GM19328 (cell line): ENCODE data around the gene DHRS12.

ENCODE experiments used
- ATAC-seq: cut with Tn5 transposase; IDR thresholded peaks from one replicate; pipeline ENCODE4 v1.9.1; 2021; ENCODE audit warnings: mild to moderate bottlenecking, moderate library complexity; ENCODE audit not compliant: unreplicated experiment

The DHRS12 gene

DNA sequence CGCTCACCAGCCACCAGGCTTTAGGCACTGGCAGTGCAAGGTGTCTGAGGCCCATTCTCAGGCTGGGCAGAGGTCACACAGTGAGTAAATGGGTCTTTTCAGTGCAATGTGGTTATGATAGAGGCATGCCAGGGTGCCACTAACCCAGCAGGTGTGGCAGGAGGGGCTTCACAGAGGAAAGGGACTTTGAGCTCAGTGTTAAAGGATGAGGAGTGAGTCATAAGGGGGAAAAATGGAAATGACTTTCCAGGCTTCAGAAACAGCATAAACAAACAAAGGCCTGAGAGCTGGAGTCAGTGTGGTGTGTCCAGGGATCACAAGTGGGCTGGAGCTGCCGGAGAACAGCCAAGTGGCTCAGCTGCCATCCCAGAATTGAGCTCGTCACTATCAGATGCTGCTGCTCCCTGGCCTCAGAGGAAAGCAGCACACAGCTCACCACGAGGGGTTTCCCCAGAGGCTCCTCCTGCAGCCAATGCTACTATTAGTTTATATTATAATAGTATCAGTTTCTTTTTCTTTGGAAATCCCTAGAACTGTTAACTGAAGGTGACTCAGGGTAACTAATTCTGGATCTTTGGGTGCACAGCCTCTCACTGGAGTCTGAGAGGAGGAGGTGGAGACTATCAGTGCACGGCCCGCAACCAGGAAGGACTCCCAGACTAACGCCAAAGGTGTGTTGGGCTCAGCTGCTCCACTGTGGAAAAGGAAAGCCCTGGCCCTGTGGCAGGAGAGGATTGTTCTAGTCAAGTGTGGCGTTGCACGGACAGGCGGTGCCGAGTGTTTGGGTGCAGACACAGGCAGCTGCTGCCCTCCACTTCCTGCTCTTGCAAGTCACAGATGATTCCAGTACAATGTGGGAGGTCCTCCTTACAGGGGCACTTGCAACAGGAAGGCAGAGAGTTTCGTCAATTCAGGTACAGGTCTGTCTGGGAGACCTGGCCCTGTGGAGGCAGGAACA, 39.5 kb downstream of the DHRS12 start:
- ATAC-seq: peak; percentile 69

DNA sequence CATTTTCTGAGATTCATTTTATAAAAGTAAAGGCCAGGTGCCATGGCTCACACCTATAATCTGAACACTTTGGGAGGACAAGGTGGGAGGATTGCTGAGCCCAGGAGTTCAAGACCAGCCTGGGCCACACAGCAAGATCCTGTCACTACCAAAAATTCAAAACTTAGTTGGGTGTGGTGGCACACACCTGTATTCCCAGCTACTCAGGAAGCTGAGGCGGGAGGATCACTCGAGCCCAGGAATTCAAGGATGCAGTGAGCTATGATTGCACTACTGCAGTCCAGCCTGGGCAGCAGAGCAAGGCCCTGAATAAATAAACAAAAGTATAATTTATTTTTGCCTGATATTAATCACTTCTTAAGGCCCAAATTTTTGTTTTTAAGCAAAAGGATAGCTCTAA, 40.5 kb downstream of the DHRS12 start:
- no peak for ATAC-seq

DNA sequence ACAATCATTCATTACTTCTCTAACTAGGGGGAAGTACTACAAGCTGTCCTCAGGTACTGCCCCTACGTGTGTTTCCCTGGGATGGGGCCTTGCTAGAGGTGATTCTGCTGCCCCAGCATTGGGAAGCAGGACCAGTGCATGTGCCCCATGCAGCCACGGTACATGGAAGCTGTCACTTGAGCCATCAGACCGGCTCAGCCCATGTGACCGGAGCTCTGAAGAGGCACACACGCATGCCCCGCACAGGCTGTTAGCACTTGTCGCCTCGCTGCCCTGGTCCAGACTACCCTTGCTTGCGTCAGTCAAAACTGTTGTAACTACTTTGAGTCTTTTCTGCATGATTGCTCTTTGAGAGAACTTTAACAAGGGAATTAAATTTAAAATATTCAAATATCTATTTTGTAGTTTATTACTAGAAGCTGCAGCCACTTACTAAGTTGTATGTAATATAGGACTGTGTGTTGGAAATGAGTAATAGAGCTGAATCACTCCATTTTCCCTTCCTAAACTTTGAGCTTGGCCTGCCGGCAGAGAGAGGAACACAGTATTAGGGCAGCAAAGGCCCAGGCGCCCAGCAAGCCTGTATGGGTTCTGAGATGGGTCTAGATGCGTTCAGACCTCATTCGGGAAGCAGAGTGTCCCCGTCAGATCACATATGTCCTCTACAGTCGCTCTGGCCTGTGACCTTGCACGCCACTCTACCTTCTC, 42.2 kb downstream of the DHRS12 start:
- no peak for ATAC-seq

DNA sequence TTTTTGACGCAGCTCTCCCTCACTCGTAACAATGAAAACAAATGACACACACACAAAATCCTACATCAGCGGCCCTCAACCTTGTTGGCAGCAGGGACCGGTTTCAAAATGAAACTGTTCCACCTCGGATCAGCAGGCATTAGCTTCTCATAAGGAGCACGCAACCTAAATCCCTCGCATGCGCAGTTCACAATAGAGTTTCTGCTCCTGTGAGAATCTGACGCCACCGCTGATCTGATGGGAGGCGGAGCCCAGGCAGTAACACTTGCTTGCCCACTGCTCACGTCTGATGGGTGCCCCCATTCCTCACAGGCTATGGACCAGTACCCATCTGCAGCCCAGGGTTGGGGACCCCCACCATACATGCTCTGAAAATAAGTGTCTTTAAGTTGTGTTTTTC, 43.4 kb downstream of the DHRS12 start:
- ATAC-seq: no peak

DNA sequence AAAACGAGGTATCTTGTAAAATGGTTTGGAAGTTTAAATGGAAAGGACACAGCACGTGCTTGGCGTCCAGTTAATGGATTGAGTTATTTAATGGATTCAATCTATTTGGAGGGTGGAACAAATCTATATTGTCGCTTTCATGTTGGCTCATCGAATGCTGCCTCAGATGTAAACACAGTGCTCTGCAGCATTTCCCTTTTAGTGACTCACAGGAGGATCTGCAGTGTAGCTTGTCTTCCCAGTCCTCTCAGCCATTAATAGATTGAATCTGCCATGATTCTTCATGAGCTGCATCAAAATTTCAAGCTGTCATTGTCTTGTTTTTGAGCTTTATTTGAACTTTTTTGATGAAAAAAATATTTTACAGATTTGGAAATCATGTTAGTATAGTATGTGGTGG, 44.7 kb downstream of the DHRS12 start:
- ATAC-seq: no peak

DNA sequence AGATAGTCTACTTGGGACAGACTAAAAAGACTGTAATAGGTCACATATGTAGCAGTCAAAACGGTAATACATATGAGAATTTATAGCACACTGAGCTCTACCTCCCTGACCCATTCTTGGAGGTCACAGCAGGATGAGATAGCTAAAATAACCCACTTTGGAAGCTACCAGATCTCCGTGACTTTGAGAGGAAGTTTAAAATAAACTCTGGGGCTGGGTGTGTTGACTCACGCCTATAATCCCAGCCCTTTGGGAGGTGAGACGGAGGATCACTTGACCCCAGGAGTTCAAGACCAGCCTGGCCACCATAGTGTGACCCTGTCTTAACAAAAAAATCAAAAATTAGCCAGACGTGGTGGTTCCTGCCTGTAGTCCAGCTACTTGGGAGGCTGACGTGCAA, 45.3 kb downstream of the DHRS12 start:
- ATAC-seq: no peak

DNA sequence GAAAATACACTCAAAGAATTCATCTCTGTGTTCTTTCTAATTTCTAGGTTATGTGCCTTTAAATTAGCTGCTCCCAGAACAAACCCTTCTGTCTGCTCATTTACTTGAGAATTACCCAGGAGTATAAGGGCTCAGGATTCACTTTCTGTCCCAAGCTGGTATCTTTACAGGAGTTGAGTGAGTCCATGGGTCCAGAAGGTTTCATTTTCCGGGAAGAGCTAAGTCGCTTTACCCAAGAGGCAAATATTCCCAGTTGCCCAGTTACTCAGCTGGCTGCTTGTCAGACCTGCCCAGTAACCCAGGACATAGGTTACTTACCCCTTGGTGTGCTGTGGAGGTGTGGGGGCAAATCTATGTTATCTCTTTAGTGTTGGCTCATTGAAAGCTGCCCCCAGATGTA, 47.3 kb downstream of the DHRS12 start:
- ATAC-seq: no peak

DNA sequence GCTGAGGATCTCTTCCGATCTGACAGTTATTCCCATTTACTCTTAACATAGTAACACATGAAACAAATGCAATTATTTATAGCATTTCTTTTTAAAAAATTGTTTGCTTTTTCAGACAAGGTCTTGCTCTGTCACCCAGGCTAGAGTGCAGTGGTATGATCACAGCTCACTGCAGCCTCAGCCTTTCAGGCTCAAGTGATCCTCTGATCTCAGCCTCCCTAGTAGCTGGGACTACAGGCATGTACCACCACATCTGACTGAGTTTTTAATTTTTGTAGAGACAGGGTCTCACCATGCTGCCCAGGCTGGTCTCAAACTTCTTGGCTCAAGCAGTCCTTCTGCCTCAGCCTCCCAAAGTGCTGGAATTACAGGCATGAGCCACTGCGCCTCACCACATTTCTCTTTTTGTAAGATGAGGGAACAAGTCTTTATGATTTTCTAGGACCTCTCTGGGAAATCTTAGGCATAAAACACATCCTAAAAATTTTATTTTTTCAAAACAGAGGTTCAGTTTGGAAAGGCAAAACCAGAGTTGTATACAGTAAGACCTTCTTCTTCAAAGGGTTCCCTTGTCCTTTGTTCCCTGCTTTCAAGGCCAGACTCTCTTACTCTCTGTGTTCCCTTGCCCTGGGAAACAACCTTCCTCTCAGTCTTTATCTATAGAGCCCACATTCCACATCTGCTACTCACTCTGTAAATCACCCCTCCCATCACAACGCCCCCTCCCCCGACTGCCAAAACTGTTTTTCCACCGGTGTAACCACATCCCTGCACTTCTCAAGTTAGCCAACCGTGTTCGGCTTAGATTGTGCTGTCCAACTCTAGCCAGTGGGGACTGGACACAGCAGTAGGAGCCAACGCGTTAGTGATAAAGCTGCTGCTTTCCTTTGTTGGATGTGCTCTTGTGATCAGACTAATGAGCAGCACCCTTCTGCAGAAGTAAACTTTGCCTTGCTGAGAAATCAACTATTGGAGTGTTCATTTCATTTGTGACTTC, 56.2 kb downstream of the DHRS12 start:
- ATAC-seq: no peak

DNA sequence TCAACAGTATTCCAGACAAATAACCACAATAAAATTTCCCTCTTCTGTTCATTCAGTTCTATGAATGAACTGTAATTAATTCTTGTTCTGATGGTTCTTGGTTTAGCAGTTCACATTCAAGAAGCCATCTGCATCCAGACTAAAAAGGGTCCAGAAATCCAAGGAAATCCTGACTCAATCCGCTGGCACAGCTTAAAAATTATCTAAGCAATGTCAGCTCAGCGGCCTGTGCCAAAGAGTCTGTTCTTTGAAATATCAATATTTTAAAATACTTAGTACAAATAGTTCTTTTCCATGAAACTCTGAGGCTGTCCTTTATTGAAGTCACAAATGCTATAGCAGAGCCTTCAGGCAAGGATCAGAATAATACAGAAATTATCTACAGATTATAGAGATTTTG, 57.2 kb downstream of the DHRS12 start:
- ATAC-seq: no peak

DNA sequence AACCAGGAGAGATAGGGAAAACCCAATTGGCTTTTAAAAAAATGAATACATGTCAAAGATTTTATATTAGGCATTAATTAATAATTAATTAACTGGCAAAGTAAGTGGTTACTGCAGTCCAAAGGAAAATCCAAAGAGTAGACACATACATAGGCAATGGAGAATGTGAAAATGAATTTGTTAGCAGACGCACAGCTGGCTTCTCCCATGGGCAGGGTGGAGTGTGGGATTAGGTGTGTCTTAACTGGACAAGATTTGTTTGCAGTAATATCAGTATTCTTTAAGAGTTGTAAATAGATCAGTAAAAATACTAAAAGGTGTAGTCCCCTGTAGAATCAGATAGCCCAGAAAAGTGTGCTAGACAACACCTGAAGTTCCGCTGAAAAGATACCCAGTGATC, 58.7 kb downstream of the DHRS12 start:
- ATAC-seq: no peak

DNA sequence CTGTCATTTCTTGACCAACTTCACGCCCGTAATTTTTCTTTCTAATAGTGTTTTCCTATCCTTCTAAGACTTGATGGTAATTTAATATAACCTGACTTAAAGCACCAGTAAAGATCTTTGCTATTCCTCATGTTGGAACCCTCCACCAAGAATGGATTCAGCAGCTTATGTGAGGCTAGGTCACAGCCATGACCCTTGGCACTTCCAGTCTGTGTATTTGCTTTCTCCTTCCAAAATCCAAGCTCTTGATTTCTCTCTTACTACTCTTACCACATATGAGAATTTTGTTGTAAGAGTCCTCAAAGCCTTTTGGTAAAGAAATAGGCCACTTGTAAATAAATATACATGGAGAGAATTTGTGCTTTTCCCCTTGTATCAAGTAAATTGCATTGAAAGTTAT, 61.4 kb downstream of the DHRS12 start:
- ATAC-seq: no peak

DNA sequence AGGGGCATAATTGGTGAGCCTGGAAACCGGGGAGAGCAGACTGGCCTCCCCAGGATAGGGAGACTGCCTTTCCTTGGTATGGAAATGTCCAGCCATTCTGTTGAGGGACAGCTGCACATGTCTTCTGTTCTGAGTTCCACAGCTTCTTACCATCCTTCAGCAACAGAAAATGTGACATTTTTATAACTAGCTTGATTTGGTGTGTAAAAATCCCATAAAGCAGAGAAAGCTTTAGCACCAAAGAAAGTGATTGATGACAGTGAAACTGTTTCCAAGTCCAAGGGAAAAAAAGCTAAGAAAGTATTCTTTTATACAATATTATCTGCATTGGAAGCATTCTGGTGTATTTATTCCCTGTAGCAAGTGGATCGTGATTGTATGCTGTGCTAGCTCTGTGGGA, 61.9 kb downstream of the DHRS12 start:
- no peak for ATAC-seq

DNA sequence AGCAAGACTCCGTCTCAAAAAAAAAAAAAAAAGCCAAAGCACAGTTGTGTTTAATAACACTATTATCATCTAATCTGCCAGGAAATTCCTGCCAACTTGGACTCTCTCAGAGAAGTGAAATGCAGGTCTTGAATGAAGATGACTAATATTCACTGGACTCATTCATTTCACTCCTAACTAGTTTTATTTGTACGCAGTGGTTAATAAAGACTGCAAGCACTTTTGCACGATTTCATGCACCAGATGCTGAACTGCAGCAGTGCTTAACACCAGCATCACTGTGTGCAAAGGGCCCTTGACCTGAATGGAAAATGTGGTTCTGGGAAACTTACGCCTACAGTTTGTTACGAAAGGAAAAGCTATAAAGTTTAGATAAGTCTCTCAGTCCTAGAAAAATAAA, 63.3 kb downstream of the DHRS12 start:
- ATAC-seq: no peak

DNA sequence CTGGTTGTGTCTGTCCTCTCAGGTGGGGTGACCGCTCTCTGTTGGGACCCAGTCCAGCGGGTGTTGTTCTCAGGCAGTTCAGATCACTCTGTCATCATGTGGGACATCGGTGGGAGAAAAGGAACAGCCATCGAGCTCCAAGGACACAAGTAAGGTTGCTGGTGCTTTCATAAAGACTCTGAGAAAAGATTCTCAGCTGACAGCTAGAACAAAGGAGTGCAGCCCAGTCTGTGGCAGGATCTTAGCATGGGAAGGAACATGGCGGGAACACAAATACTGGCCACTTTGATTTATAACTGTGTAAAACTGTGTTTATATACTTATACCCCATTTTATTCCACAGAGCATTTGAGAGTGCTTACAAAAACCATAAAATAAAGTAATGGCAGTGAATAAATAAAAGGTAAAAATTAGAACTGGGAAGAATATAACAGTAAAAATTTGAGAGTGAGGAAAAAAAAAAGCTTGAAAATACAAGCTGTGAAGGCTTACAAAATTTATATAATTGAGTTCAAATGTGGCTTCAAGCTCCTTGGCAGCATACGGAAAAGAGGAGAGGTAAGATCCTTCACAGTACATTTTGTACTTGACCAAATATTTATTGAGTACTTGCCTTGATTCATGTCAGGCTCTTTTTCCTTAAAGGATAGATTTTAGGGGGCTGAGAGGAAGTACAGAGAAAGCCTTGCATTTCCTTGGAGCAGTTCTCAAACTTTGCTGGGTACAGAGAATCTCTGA, 64.8 kb downstream of the DHRS12 start:
- ATAC-seq: no peak

DNA sequence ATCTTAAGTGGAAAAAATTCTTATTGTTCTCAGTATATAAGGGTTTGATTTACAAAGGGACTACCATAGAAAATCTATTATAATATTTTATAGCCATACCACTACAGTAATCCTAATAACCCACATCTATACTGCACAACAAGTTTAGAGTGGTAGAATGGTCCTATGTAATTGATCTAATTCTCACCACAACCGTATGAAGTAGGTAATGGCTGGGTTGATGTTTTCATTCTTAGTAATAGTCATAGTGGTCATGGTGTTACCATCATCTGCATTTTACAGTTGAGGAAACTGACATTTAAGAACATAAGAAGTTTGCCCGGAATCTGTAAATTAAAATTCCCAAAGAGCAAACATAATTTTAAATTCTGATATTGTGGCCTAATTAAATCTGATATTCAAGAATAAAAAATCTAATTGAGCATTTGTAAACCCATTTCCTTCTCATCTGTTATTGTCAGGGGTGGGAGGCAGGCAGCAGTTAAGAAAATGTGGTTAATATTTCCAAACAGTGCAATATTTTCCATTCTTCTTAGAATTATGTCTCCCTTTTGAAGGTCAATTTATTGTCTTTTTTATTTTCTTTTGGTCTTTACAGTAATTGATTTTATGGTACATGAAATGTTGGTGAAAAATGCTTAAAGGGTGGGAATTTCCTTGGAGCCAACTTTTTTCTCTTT, 65.6 kb downstream of the DHRS12 start:
- no peak for ATAC-seq

DNA sequence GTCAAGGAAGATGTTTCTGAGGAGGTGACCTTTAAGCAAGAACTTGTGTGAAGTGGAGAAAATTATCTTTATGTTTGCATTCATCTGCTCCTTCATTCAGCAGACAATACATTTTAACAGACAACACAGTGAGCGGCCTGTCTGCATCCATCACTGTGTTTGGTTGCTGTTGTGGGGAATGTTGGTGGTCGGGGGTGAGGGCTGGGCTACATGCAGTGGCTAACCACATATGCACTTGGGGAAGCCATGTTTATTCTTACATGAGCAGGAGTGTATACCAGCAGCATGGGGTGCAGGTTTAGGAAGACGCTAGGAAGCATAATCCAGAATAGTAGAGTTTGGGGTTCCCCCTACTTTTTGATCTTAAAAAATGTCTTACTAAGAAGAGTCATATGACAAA, 66.4 kb downstream of the DHRS12 start:
- ATAC-seq: no peak

DNA sequence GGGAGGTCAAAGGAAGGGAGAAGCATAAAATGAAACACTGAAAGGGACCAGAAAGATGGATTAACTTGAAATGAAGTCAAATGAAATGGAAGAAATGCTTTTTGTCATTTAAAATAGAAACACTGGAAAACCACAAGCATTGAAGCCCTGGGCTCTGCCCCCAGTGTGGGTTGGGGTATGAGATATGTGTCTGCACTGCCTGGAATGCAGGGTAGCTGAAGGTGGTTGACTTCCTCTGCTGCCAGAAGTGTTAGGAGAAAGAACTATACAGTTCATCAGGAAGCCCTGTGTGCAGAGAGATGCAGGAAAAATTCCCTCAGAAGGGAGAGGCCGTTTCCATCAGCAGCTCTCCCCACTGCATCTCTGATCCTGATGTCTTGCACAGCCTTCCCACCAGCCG, 69.2 kb downstream of the DHRS12 start:
- no peak for ATAC-seq

DNA sequence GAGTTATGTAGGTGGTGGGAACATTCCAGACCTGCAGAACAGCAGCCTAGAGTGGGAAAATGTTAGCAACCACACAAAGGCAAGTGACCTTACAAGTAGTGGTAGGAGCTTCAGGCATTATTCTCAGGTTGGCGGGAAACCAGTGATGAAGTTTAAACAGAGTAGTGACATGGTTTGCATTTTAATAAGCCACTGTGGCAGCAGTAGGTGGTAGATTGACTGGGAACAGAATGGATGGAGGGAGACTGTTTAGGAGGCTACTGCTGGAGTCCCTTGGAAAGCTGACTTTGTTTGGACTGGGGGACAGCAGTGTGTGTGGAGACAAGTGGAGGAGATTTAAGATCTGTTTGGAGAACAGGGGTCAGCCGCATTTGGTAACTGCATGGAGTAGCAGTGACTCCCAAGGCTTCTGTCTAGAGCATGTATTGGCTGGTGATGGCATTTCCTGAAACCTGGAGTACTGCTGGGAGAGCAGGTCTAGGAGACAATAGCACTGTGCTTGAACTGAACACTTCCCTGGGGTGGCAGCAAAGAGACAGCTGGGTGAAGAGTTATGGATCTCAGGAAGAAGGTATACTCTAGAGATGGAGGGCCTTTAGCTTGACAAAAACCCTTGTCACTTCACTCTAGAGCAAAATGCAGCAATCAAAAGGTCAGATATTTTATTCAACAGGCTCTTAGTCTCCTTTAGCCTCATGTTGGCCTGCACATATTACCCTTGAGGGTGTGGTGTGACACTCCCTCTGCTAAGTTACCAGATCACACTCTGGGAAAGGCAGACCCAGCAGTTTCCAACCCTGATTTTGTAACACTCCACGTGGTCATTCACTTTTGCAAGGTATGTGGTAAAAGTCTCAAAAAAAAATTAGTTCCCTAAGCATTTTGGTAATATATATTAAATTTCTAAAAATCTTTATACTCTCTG, 70.3 kb downstream of the DHRS12 start:
- no peak for ATAC-seq

DNA sequence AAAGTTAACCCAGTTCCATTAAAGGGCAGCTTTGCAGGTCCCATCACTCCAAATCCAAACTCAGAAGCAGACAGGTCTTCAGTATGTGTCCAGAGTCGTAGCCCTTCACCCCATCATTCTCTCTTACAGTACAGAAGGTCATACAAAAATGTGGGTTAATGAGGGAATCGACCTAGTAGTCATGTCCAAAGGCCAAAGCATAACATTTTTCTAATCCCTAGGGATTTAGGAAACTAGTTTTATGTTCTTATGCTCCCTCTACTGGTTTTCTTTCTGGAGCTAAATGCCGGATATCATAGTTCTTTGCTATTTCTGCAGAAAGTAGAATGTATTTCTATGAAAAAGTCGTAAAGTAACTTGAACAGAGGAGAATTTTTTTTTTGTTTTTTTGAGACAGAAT, 72.2 kb downstream of the DHRS12 start:
- ATAC-seq: no peak
